GM18867 (cell line): ENCODE data around the gene SLC51B.
"Not testable (repeated sequence)": the region's sequence is repeated elsewhere in the genome, so short reads cannot be mapped to it uniquely, and the experiment has no call there.

ENCODE experiments used
- ATAC-seq: cut with Tn5 transposase; IDR thresholded peaks from one replicate; pipeline ENCODE4 v1.9.1; 2021; ENCODE audit warnings: mild to moderate bottlenecking, moderate library complexity; ENCODE audit not compliant: unreplicated experiment

SLC51B gene

DNA sequence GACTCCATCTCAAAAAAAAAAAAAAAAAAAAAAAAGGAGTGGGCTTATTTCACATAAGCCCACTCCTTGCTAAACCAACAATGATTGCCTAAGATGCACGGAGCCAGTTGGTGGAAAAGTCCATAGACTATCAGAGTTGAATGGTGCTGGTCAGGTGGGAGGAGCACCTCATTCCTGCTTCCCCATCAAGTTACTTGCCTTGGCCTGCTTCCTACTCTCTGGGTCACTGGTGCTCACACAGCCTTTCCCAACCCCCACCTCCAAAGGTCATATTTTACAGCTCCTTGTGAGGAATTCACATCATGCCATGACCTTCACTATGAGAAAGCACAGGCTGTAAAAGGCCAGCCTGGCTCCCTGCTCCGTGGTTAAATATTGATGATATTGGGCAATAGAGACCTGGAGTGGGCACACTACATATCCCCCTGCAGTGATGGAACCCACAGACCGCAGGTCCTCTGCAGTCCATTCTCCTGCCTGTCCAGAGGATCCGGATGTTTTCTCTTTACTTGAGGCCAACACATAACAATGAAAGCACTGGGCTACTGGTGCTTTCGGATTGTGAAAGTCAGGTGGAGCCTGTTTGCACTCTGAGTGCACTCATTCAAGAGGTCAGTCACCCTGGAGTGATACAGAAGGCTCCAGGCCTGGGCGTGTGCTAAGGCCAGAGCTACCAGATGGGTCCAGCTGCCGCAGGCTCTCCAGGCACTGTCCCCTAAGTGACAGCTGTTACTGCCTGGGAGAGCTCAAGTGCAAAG, at the start of gene SLC51B:
SLC51B (plus strand) TSS at position 664 of the 758 bp plus-strand sequence. CDS start 4,618 bp downstream, outside the sequence.
- ATAC-seq: no peak

DNA sequence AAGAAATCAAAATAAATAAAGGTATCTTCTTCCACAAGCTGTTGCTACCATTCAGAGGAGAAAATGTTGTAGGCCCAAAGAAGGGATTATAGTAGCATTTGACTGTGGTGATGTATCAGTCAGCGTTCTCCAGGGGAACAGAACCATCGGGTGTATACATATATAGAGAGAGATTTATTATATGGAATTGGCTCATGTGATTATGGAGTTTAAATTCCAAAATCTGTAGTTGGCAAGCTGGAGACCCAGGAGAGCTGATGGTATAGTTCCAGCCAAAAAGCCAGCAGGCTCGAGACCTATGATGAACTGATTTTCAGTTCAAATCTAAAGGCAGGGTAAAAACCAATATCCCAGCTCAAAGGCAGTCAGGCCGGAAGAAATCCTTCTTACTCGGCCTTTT, 48.1 kb upstream of the SLC51B start:
- no peak for ATAC-seq

DNA sequence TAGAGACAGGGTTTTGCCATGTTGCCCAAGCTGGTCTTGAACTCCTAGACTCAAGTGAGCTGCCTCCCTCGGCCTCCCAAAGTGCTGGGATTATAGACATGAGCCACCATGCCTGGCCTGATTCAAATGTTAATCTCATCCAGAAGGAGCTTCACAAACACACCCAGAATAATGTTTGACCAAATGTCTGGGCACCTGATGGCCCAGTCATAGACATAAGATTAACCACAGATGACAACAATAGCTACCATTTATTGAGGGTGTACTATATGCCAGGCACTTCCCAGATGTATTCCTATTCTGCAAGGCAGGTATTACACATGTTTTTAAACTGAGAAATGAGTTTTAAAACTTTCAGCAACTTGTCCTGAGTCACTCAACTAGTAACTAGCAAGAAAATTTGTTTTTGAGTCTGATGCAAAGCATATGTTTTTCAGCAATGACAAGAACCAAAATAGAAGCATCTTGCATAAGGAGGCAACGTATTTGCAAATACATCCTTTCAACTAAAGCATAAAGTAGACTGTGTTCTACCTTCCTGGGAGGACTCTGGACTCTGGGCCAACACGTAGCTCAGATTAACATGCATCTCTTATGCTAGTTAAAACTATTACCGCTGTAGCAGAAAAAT, 47.3 kb upstream of the SLC51B start:
- ATAC-seq: no peak

DNA sequence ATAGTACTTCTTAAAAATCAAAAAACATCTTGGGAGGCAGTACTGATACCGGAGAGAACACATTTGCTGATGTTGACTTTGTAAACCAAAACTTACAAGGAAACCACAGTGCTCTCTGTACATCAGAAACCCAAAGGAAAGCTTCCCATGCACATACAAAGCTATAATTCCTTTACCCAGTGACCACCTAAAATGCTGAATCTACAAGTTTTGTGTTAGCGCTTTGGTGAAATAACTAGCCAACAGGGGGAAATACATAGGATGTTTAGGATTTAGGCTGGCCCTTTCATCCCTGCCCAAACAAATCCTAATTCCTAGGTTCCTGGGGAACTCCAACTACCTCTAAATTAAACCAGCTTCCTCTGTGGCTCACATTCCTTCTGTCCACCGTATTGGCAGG, 40.2 kb upstream of the SLC51B start:
- no peak for ATAC-seq

DNA sequence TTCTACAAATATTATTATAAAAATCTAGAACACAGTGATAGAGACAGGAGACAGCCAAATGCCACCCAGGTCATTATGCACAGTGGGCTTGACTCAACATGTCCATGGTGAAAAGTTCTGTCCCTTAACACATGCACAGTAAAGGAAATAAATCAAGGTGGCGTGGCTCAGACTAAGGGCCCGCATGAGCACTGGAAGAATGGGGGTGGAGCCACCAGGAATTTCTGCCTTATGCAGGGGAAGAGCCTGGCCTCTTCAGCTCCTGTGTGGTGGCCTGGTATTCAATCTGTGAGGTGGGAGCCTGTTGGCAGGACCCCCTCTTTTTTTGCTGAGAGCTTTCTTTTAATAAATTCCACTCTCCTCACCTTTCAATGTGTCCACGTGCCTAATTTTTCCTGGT, 38.3 kb upstream of the SLC51B start:
- no peak for ATAC-seq

DNA sequence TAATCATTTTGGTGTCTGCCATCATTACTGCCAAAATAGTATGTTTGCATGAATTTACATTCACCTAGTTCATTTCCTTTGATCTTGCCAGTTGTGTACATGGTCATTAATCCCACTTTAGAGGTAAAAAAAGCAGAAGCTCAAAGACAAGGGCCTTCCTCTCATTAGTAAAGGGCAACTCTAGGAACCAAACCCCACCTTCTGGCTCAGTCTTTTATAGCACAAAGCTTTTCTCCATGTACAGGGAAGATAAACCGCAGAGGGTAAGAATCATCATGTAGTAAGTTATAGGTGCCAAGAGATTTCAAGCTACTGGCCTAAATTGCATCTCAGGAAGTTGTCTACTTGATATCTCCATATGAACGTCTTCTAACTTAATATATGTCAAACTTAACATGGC, 36.2 kb upstream of the SLC51B start:
- ATAC-seq: no peak

DNA sequence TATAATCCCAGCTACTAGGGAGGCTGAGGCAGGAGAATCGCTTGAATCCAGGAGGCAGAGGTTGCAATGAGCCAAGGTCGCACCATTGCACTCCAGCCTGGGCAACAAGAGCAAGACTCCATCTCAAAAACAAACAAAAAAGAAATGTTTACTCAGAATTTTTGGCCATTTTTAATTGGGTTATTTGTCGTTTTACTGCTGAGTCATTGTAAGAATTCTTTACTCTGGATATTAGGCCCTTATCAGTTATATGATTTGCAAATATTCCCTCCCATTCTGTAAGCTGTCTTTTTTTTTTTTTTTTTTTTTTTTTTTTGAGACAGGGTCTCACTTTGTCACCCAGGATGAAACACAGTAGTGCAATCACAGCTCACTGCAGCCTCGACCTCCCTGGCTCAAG, 34.0 kb upstream of the SLC51B start:
- ATAC-seq: not testable (repeated sequence)

DNA sequence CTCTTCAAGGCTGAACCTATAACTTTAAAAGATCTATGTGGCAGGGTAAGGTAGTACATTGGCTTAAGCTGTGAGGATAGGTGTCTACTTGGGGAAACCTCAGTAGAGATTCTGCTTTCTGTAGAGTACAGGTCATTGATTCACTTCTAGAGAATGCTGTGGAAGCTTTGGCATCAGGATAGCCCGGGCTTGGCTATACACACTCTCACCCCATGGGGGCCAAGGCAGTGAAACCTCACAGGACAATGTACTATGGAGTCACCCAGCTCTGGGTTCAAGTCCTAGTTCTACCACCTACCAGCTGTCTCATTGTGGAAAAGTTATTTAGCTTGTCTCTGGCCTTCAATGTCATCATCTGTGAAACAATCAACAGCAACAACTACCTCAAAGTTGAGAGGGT, 24.8 kb upstream of the SLC51B start:
- no peak for ATAC-seq

DNA sequence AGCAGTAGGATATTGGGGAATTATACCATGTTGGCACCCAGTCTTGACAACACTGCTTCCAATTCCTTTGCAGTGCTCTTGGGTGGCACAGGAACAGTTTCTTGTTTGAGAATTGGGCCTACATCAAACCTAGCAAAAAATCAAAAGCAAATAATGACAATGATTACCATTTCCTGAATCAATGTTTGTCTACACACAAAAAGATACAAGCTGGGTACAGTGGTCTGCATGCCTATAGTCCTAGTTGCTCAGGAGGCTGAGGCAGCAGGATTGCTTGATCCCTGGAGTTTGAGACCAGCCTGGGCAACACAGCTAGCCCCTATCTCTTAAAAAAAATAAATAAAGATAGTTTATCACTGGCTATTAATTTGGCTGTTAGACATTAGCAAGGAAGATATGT, 23.7 kb upstream of the SLC51B start:
- no peak for ATAC-seq

DNA sequence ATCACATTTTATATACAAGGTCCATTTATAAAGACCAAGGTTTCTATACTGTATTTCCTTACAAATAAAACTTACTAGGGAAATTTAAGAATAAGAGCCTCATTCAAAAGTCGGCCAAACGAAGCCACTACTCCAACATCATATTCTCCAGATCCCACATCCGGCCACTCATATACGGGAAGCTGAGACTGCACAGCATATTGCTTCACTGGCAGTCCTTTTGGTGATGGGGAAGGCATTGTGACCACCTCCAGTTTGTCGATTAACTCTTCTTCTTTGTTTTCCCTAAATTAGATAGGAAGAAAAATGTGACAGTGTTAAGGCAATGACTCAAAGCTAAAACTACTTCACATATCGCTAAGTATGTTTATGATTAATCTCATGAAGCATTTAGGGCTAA, 18.4 kb upstream of the SLC51B start:
- ATAC-seq: no peak

DNA sequence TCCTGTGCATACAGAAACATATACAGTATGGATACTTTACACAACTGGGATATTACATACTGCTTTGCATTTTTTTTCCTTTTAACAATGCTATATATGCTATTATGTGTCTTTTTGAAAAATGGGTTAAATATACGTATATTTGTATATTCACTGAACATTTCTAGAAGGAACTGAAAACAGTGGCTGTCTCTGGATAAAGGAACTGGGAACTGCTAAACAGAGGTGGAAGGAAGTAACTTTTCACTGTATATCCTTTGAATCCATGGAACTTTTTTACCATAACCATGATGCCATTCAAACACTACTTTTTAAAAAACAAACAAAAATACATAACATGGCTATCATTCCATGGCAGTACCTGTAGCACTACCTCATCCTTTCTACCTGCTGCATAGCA, 17.6 kb upstream of the SLC51B start:
- ATAC-seq: no peak

DNA sequence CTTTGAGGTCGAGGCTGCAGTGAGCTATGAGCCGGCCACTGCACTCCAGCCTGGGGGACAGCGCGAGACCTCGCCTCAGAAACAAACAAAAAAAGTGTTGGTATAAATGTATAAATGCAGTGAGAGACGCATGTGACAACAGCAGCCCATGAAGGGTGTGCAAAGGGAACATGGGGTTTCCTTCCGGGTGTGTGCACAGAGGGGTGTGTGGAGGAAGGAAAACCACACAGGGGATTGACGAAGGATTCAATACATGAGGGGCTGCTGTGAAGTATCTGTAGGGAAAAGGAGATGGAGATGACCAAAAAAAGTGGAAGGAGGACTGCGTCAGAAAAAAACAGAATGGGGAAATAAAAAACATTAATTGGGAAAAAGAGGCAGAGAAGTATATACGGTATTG, 16.8 kb upstream of the SLC51B start:
- ATAC-seq: no peak

DNA sequence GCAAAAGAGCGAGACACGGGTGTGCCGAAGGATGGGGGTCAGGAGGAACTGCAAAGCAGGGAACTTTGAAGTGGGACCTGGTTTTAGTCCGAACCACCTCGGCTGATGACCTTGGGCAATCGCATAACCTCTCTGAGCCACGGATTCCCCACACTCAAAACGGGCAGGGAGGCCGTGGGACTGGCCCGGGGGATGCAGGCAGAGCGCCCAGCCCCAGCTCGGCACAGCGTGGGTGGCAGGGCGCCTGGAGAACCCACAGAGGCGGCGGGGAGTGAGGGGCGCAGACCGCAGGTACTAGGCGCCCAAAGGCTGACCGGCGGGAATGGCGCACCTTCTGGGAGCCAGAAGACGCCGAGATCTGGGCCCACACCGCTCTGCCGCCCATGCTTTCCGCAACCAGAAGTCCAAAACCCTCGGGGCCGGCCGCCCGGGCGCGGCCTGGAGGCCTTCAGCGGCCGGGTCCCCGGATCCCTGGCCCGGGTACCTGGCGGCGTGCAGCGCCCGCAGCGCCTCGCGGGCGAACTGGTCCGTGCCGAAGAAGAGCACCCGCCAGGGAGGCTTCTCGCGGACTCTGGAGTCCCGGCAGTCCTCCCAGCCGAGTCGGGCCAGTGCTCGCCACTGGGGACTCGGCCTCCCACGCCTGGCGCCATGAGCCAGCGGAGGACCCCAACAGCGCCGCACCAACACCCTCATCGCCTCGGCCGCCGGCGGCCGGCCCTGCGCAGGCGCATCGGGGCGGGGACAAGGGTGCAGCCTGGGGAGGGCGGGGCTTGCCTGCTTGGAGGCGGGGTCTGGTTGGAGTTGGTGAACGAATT, 16.1 kb upstream of the SLC51B start, which contains the start of gene MTFMT:
MTFMT (minus strand) TSS at position 719 of the 815 bp plus-strand sequence; CDS start at position 693, 26 bp downstream.
- peak; percentile 77 for ATAC-seq

DNA sequence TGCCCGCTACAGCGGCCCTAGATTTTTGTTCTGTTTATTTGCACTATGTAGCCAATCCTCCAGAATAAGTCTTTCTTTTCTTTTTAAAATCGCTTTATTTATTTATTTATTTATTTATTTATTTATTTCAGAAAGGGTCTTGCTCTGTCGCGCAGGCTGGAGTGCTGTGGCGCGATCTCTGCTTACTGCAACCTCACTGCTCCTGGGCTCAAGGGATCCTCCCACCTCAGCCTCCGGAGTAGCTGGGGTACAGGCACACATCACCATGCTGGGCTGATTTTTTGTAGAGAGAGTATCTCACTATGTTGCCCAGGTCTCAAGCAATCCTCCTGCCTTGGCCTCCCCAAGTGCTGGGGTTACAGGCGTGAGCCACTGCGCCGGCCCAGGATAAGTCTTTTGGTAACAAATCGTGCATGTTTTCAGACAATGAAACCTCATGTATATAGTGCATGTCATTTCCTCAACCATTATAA, 15.4 kb upstream of the SLC51B start:
- no peak for ATAC-seq

DNA sequence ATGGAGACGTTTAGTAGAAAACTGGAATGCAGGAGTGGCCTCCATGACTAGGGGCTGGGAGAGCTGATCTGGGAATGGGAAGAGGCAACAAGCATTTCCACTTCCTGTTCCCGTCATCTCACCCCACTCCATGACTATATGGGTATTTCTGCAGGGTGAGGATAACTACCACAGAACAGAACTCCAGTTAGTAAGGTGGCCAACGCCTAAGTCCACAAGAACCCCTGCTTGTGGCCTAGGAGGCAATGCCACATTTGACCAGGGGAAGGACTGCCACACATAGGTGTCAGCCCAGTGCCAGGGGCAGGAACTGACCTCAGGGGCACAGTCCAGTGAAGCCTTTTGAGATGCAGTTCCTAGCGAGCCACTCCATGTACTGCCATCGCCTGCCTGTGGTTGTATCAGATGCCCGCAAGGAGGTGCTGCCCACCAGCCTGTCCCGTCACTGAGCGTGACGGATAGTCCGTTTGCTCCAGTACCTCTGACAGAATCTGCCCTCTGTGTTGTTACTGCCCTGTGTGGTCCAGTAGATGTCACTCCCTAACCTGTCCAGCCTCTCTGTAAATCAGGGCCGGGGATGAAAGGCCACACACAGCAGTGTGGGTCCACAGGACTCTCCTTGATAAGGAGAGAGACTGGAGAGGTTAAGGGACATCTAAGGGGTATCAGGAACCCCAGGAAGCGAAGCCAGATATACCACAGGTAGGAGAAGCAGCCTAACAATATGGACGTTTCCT, 12.2 kb upstream of the SLC51B start:
- peak; percentile 49 for ATAC-seq

DNA sequence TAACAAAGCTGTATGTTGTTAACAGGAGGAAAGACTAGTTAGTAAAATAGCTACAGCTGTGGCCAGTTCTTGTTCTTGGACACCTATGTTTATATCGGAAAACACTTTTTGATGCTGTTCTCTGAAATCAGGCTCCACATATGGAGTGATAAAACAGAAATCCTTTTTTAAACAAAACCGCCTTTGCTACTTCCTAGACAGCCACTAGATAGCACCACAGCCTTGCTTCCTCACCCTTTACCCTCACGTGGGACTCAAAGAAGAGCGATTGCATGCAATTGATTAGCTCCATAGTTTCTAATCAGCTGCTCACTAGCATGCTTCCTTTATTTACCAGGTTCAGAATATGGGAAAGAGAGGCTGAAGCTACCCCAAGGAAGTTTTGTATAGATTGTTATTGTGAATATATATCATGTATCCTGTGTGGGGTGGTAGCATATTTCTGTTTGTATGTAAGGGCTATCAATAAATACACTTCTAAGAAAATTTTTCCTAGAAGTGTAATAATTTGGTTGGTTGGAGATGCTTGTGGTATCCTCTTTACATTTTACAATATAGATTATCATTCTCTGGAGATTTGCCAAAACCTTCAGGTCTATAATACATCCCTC, 11.4 kb upstream of the SLC51B start:
- ATAC-seq: no peak

DNA sequence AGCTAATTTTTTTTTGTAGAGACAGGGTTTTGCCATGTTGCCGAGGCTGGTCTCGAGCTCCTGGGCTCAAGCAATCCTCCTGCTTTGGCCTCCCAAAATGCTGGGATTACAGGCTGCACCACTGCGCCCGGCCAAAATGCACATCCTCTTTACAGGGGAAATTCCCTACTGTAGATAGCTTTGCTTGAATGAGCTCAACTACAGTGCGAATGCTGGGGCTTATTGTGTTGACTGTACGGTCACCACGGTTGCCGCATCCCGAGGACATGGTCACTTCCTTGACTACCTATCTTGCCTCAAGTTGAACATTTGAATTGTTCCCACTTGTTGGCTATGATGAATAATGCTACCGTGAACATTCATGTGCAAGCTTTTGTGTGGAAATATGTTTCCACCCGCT, 10.5 kb upstream of the SLC51B start:
- ATAC-seq: no peak

DNA sequence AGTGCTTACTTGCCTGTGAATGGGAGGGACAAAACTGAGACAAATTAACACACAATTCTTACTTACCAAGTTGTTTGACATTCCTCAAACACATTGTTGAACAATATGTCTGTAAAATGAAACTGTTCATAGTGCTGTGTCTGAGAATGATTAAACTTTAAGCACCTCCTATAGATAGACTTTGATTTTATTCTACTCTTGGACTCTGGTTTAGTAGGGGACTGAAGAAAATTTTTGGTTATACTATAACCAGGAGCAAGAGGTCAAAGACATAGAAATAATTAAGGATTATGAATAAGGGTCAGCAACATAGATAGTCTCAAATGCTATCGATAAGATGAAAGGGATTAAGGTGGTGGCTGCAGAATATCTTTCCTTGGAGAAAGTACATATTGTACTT, 7.9 kb upstream of the SLC51B start:
- no peak for ATAC-seq

DNA sequence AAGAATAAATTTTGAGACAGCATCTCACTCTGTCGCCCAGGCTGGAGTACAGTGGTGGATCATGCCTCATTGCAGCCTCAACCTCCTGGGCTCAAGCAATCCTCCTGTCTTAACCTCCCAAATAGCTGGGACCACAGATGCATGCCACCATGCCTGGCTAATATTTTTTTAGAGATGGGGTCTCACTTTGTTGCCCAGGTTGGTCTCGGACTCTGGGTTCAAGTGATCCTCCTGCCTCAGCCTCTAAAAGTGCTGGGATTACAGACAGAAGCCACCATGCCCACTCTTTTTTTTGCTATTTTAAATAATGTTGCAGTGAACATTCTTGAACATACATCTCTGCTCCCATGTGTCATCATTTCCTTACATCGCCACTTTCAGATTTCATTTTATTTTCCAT, 6.8 kb upstream of the SLC51B start:
- no peak for ATAC-seq

DNA sequence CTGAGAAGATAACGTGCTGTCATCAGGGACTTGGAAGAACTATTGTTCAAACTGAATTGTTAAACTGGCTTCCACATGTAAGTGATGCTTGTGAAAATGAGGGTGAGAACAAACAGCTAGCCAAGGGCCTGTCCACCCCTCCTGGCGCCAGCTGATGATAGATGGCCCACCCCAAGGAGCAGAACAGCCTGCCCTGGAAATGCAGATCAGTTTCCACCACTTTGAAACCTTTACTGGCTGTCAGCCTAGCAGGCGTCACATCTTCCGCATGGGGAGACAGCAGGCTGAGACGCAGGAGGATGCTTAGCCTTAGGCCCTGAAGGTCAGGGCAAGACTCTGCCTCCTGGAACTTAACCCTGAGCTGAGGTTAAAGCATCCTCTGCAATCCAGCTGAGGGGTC, 6.4 kb upstream of the SLC51B start:
- ATAC-seq: no peak
